ENCODE results near the gene CC2D2A. TPM values are rescaled to one million over a fixed set of nuclear protein-coding genes. Genes with fewer than 3 reads are reported as not detected.

The CC2D2A gene
- total and polyA plus RNA-seq, 9 of the 15 experiments (the other 6 are each of a cell fraction or from before 2014, with no cell fraction given), result 0.36 to 2.5 (median 1.6) TPM

- no peak for TF ChIP-seq SIN3A (IDR thresholded peaks at IDR 0.05; ENCODE audit: borderline replicate concordance in 2 of 2, control insufficient read depth in 1 of 2, low read depth in 2 of 2, low read length in 2 of 2)
- TF ChIP-seq, protein P1, sequence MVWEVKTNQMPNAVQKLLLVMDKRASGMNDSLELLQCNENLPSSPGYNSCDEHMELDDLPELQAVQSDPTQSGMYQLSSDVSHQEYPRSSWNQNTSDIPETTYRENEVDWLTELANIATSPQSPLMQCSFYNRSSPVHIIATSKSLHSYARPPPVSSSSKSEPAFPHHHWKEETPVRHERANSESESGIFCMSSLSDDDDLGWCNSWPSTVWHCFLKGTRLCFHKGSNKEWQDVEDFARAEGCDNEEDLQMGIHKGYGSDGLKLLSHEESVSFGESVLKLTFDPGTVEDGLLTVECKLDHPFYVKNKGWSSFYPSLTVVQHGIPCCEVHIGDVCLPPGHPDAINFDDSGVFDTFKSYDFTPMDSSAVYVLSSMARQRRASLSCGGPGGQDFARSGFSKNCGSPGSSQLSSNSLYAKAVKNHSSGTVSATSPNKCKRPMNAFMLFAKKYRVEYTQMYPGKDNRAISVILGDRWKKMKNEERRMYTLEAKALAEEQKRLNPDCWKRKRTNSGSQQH (CRISPR knock-in tag; IDR thresholded peaks at IDR 0.05), result no peak
- TF ChIP-seq, protein P2, sequence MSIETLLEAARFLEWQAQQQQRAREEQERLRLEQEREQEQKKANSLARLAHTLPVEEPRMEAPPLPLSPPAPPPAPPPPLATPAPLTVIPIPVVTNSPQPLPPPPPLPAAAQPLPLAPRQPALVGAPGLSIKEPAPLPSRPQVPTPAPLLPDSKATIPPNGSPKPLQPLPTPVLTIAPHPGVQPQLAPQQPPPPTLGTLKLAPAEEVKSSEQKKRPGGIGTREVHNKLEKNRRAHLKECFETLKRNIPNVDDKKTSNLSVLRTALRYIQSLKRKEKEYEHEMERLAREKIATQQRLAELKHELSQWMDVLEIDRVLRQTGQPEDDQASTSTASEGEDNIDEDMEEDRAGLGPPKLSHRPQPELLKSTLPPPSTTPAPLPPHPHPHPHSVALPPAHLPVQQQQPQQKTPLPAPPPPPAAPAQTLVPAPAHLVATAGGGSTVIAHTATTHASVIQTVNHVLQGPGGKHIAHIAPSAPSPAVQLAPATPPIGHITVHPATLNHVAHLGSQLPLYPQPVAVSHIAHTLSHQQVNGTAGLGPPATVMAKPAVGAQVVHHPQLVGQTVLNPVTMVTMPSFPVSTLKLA (conservative IDR thresholded peaks at IDR 0.05), result 0 out of 4 replicates have a peak, but pooled peaks of 1 of the 2 experiments have one; percentile 30
- no peak for TF ChIP-seq SP1 (CRISPR knock-in tag; IDR thresholded peaks at IDR 0.05)
- TF ChIP-seq MLX (CRISPR knock-in tag; conservative IDR thresholded peaks at IDR 0.05), result no peak
- no peak for TF ChIP-seq POLR2AphosphoS2 (IDR thresholded peaks at IDR 0.05; ENCODE audit: low read length)
- no peak for TF ChIP-seq RAD51 (IDR thresholded peaks at IDR 0.05; ENCODE audit: borderline replicate concordance, low read depth)
- TF ChIP-seq SOX6 (IDR thresholded peaks at IDR 0.05), result 0 out of 2 replicates have a peak, but pooled peaks have one; percentile 15
- peak; percentile 18 for TF ChIP-seq TAF1 (IDR thresholded peaks at IDR 0.05; ENCODE audit: control insufficient read depth, extremely low read depth, insufficient read depth, low read length, severe bottlenecking)
- no peak for TF ChIP-seq ARNT (IDR thresholded peaks at IDR 0.05)
- TF ChIP-seq CTCF (IDR thresholded peaks at IDR 0.05 in 2 of 3, conservative IDR thresholded peaks at IDR 0.05 in 1 of 3; ENCODE audit: insufficient read depth in 2 of 3, low read depth in 1 of 3, low read length in 3 of 3), result peak; percentile 72 to 92 (median 82)
- TF ChIP-seq, protein P3, sequence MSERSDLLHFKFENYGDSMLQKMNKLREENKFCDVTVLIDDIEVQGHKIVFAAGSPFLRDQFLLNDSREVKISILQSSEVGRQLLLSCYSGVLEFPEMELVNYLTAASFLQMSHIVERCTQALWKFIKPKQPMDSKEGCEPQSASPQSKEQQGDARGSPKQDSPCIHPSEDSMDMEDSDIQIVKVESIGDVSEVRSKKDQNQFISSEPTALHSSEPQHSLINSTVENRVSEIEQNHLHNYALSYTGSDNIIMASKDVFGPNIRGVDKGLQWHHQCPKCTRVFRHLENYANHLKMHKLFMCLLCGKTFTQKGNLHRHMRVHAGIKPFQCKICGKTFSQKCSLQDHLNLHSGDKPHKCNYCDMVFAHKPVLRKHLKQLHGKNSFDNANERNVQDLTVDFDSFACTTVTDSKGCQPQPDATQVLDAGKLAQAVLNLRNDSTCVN (CRISPR knock-in tag; IDR thresholded peaks at IDR 0.05), result no peak
- no peak for TF ChIP-seq NR1H2 (CRISPR knock-in tag; IDR thresholded peaks at IDR 0.05)
- TF ChIP-seq WHSC1 (IDR thresholded peaks at IDR 0.05; ENCODE audit: low read length), result no peak
- TF ChIP-seq ZNF354B (CRISPR knock-in tag; IDR thresholded peaks at IDR 0.05), result no peak
- TF ChIP-seq RAD21 (CRISPR knock-in tag; conservative IDR thresholded peaks at IDR 0.05 in 1 of 2, IDR thresholded peaks at IDR 0.05 in 1 of 2), result peak; percentile 85 to 87
Observed at GRCh38 chr4:15649914-15650545, 180.3 kb downstream of the CC2D2A start (continued).

All from K562 (cell line).